ENCODE results near the gene ST3GAL4. TPM values are rescaled to one million over a fixed set of nuclear protein-coding genes. Genes with fewer than 3 reads are reported as not detected.

Gene ST3GAL4
- total and polyA plus RNA-seq, 9 of the 15 experiments (the other 6 are each of a cell fraction or from before 2014, with no cell fraction given) = 0.27 to 22.9 (median 10.5) TPM

DNA sequence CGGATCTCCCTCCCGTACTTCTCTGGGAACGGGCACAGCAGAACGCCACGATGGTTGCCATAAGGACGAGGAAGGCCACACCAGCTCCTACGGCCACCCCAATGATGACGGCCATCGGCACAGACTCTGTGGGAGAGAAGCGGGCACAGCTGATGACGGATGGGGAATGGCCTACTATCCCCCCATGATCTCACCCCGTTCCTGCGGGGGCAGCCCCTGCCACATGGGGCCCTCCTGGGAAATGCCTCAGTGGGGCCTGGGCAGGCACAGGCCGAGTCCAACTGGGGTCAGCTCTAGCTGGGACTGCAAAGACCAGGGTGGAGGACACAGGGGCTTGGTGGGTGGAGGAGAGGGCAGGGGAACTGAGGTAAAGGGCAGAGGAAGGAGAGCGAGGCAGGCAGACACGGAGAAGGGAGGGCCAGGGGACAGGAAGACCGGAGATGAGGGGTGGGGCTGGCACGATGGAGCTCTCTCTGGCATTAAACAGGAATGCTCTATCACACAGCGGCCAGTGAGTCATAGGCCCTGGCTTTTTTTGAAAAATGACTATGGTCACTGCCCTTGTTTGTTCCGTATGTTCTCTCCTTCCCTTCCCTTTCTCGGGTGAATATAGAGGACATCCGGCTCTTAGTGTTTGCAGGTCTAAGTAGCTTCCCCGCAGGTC is 76.0 kb downstream of the ST3GAL4 start:
- no peaks in the 10 kb centered on the region for H3K36me3 ChIP-seq (ENCODE audit: control insufficient read depth, insufficient read depth, low read length)
- H3K27ac ChIP-seq (ENCODE audit: extremely low read depth, low read depth, low read length) = no peak overlapping the region
- no peak overlapping the region for H3K9ac ChIP-seq (ENCODE audit: insufficient read depth in 1 of 2, low read depth in 2 of 2, low read length in 2 of 2)
- no peaks in the 10 kb centered on the region for H3K9me3 ChIP-seq (replicated peaks; ENCODE audit: control insufficient read depth, insufficient read depth, low read depth, low read length)
- no TSS peak for BruUV-seq (replicated peaks)
- DNase-seq (ENCODE audit: extremely low read depth in 1 of 4, low spot score in 3 of 4) (no peak), ATAC-seq (no peak), FAIRE-seq (no peak)
- in situ Hi-C loops (cut with MboI) = no loop called here
- H4K20me1 ChIP-seq (replicated peaks; ENCODE audit: control insufficient read depth, insufficient read depth, low read length) = peaks cover 16% of the 10 kb centered on the region
- H3K79me2 ChIP-seq (ENCODE audit: control insufficient read depth, insufficient read depth, low read length) = no peaks in the 10 kb centered on the region
- ChIA-PET POLR2A (interaction anchor here (0.5 to 1.1 kb wide), 4 partner anchors 11 to 208 kb away, joined by 3 to 6 read pairs (median 3); no protein-coding TSS in a partner anchor), CTCF (ENCODE audit: low intra/inter-chr PET ratio) (no interaction called here)
- peaks cover 3 to 55% of the 10 kb centered on the region in 2 experiments for H3K27me3 ChIP-seq (ENCODE audit: control insufficient read depth in 2 of 2, insufficient read depth in 2 of 2, low read length in 2 of 2)
- peaks cover 0 to 17% of the 10 kb centered on the region in 2 experiments; a peak in 4 of 5 replicates for H3K4me1 ChIP-seq (replicated peaks in 1 of 2; ENCODE audit: control insufficient read depth in 2 of 2, insufficient read depth in 2 of 2, low read length in 2 of 2)
- intact Hi-C loops (cut with micrococcal nuclease) = no loop called here
- 27% methylated on average over 19 of the region's 23 CpGs for WGBS (ENCODE audit: insufficient coverage, low coverage, missing lambda C conversion rate)
- H3K4me2 ChIP-seq (ENCODE audit: insufficient read depth, low read length) = no peak overlapping the region
- H3K9me1 ChIP-seq (ENCODE audit: control insufficient read depth, insufficient read depth, low read length) = no peaks in the 10 kb centered on the region
- no peak overlapping the region for H3K4me3 ChIP-seq
- H2AFZ ChIP-seq (ENCODE audit: low read depth, low read length) = no peak overlapping the region
- TF ChIP-seq RBM39 (optimal IDR thresholded peaks at IDR 0.05; ENCODE audit: low read depth, low read length) (no peak), ILK (tag; IDR thresholded peaks at IDR 0.05; ENCODE audit: borderline replicate concordance, low read depth) (no peak), FOSL1 (tag; conservative IDR thresholded peaks at IDR 0.05) (no peak), HIVEP1 (CRISPR knock-in tag; IDR thresholded peaks at IDR 0.05) (no peak), ZNF79 (CRISPR knock-in tag; IDR thresholded peaks at IDR 0.05; ENCODE audit: low read depth) (no peak), CBFB (CRISPR knock-in tag; IDR thresholded peaks at IDR 0.05) (no peak), BHLHE40 (IDR thresholded peaks at IDR 0.05; ENCODE audit: low read length) (no peak), ZNF232 (CRISPR knock-in tag; IDR thresholded peaks at IDR 0.05) (no peak), SP1 (CRISPR knock-in tag; IDR thresholded peaks at IDR 0.05) (no peak), STAT5B (CRISPR knock-in tag; IDR thresholded peaks at IDR 0.05) (no peak), SNRNP70 (optimal IDR thresholded peaks at IDR 0.05; ENCODE audit: low read depth, low read length) (no peak), MXD1 (CRISPR knock-in tag; IDR thresholded peaks at IDR 0.05; ENCODE audit: borderline replicate concordance, poor library complexity, severe bottlenecking) (no peak), TAF7 (tag; IDR thresholded peaks at IDR 0.05) (no peak)
- TF ChIP-seq, protein P1, sequence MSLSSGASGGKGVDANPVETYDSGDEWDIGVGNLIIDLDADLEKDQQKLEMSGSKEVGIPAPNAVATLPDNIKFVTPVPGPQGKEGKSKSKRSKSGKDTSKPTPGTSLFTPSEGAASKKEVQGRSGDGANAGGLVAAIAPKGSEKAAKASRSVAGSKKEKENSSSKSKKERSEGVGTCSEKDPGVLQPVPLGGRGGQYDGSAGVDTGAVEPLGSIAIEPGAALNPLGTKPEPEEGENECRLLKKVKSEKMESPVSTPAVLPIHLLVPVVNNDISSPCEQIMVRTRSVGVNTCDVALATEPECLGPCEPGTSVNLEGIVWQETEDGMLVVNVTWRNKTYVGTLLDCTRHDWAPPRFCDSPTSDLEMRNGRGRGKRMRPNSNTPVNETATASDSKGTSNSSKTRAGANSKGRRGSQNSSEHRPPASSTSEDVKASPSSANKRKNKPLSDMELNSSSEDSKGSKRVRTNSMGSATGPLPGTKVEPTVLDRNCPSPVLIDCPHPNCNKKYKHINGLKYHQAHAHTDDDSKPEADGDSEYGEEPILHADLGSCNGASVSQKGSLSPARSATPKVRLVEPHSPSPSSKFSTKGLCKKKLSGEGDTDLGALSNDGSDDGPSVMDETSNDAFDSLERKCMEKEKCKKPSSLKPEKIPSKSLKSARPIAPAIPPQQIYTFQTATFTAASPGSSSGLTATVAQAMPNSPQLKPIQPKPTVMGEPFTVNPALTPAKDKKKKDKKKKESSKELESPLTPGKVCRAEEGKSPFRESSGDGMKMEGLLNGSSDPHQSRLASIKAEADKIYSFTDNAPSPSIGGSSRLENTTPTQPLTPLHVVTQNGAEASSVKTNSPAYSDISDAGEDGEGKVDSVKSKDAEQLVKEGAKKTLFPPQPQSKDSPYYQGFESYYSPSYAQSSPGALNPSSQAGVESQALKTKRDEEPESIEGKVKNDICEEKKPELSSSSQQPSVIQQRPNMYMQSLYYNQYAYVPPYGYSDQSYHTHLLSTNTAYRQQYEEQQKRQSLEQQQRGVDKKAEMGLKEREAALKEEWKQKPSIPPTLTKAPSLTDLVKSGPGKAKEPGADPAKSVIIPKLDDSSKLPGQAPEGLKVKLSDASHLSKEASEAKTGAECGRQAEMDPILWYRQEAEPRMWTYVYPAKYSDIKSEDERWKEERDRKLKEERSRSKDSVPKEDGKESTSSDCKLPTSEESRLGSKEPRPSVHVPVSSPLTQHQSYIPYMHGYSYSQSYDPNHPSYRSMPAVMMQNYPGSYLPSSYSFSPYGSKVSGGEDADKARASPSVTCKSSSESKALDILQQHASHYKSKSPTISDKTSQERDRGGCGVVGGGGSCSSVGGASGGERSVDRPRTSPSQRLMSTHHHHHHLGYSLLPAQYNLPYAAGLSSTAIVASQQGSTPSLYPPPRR (CRISPR knock-in tag; IDR thresholded peaks at IDR 0.05; ENCODE audit: borderline replicate concordance) = no peak
- TF ChIP-seq, protein P2, sequence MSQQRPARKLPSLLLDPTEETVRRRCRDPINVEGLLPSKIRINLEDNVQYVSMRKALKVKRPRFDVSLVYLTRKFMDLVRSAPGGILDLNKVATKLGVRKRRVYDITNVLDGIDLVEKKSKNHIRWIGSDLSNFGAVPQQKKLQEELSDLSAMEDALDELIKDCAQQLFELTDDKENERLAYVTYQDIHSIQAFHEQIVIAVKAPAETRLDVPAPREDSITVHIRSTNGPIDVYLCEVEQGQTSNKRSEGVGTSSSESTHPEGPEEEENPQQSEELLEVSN (IDR thresholded peaks at IDR 0.05; ENCODE audit: borderline replicate concordance in 1 of 2, extremely low read depth in 1 of 2, insufficient read depth in 1 of 2, insufficient read length in 1 of 2, low read depth in 1 of 2, low read length in 1 of 2, poor library complexity in 1 of 2, severe bottlenecking in 1 of 2) = no peak

Measured in K562 (cell line).